ENCODE data around the gene PTGFRN. TPM values are rescaled to one million over a fixed set of nuclear protein-coding genes. Genes with fewer than 3 reads are reported as not detected.

Gene PTGFRN
- total and polyA plus RNA-seq, 2 experiments from 2014 or later: 17.4 to 32.7 TPM

DNA sequence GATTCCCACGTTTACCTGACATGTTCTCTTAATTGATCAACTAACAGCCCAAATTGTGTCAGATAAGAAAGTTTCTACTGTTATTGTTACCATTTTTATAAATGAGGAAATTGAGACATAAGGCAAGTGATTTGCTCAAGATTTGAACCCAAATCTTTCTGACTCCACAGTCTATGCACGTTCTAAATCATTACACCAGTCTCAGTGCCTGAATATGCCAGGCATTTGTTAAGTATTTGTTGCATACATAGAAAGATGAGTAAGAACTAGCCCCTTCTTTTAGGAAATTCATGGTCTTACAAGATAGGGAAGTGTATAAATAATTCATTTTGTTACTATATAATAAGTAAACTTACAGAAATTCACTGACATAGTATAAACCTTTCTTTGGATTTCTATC lies 84.7 kb downstream of the PTGFRN start (continued):
- TF ChIP-seq, protein P1, sequence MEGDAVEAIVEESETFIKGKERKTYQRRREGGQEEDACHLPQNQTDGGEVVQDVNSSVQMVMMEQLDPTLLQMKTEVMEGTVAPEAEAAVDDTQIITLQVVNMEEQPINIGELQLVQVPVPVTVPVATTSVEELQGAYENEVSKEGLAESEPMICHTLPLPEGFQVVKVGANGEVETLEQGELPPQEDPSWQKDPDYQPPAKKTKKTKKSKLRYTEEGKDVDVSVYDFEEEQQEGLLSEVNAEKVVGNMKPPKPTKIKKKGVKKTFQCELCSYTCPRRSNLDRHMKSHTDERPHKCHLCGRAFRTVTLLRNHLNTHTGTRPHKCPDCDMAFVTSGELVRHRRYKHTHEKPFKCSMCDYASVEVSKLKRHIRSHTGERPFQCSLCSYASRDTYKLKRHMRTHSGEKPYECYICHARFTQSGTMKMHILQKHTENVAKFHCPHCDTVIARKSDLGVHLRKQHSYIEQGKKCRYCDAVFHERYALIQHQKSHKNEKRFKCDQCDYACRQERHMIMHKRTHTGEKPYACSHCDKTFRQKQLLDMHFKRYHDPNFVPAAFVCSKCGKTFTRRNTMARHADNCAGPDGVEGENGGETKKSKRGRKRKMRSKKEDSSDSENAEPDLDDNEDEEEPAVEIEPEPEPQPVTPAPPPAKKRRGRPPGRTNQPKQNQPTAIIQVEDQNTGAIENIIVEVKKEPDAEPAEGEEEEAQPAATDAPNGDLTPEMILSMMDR (conservative IDR thresholded peaks at IDR 0.05; ENCODE audit: low read depth in 2 of 2): no peak
- TF ChIP-seq JUNB (IDR thresholded peaks at IDR 0.05; ENCODE audit: unreplicated experiment) (no peak), CREB1 (CRISPR knock-in tag; IDR thresholded peaks at IDR 0.05; ENCODE audit: low read depth) (no peak), STAT1 (IDR thresholded peaks at IDR 0.05; ENCODE audit: unreplicated experiment) (no peak), ZNF331 (CRISPR knock-in tag; IDR thresholded peaks at IDR 0.05; ENCODE audit: low read depth) (no peak), POLR2AphosphoS5 (IDR thresholded peaks at IDR 0.05; ENCODE audit: low read depth) (no peak), REST (IDR thresholded peaks at IDR 0.05; ENCODE audit: unreplicated experiment) (no peak), NANOG (IDR thresholded peaks at IDR 0.05; ENCODE audit: borderline replicate concordance) (no peak), EZH2 (IDR thresholded peaks at IDR 0.05; ENCODE audit: low read depth, unreplicated experiment) (no peak)
- TF ChIP-seq, protein P2, sequence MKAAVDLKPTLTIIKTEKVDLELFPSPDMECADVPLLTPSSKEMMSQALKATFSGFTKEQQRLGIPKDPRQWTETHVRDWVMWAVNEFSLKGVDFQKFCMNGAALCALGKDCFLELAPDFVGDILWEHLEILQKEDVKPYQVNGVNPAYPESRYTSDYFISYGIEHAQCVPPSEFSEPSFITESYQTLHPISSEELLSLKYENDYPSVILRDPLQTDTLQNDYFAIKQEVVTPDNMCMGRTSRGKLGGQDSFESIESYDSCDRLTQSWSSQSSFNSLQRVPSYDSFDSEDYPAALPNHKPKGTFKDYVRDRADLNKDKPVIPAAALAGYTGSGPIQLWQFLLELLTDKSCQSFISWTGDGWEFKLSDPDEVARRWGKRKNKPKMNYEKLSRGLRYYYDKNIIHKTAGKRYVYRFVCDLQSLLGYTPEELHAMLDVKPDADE (IDR thresholded peaks at IDR 0.05): no peak

DNA sequence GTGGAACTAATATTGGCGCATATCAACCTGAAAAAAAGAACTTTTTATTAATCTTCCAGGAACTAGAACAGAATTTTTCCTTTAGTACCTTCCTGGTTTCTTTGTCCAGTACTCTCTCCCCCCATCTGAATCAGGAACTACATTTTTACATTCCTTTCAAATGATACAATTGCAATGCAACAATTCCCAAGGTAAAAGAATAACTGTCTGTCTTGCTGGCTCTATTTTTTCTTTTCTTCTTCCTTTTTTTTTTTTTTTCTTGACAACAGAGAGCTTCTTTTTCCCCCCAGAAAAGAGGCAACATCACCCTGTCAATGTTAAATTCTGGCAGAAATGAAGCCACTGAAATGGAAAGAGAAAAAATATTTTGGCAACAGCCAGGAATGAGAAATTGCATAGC lies 87.3 kb downstream of the PTGFRN start:
- H3K4me2 ChIP-seq: no peak overlapping the region
- no peaks in the 10 kb centered on the region for H3F3A ChIP-seq (replicated peaks; ENCODE audit: low read depth)
- Mint-ChIP-seq H3K4me3 (no peak overlapping the region), H3K36me3 (ENCODE audit: low read depth) (peaks cover 14% of the 10 kb centered on the region), H3K4me1 (peaks cover 8% of the 10 kb centered on the region), H3K9me3 (no peaks in the 10 kb centered on the region; the same call in 2 of the 3 replicates), H3K27me3 (ENCODE audit: insufficient read depth, low read depth, poor library complexity) (no peaks in the 10 kb centered on the region), H3K27ac (no peak overlapping the region)
- H3K9me2 ChIP-seq (ENCODE audit: insufficient read depth): peaks cover 10% of the 10 kb centered on the region; the same call in 1 of the 2 replicates
- no peaks in the 10 kb centered on the region for H3K4me1 ChIP-seq (ENCODE audit: insufficient read depth)
- H3K27ac ChIP-seq (ENCODE audit: low read depth): no peak overlapping the region
- no peak overlapping the region for H2AFZ ChIP-seq
- H3K79me2 ChIP-seq (replicated peaks; ENCODE audit: insufficient read depth): no peaks in the 10 kb centered on the region
- H3K4me3 ChIP-seq: no peak overlapping the region
- no peak for ATAC-seq
- no peaks in the 10 kb centered on the region; the same call in 1 of the 2 replicates for H3K36me3 ChIP-seq (ENCODE audit: insufficient read depth)
- DNase-seq (ENCODE audit: low spot score): no peak
- H4K20me1 ChIP-seq (replicated peaks; ENCODE audit: insufficient read depth): no peaks in the 10 kb centered on the region
- no peaks in the 10 kb centered on the region for H3K27me3 ChIP-seq (ENCODE audit: insufficient read depth)
- TF ChIP-seq ZNF331 (CRISPR knock-in tag; IDR thresholded peaks at IDR 0.05; ENCODE audit: low read depth): no peak
- no peak for TF ChIP-seq POLR2AphosphoS5 (IDR thresholded peaks at IDR 0.05; ENCODE audit: low read depth)
- no peak for TF ChIP-seq ZNF114 (CRISPR knock-in tag; IDR thresholded peaks at IDR 0.05)
- TF ChIP-seq, protein P2 (IDR thresholded peaks at IDR 0.05): no peak
- TF ChIP-seq EZH2phosphoT487 (IDR thresholded peaks at IDR 0.05; ENCODE audit: unreplicated experiment): no peak
